Measurements from ENCODE around the gene SEMA3G.

SEMA3G gene

GRCh38 chr3:52438579-52439425 lies 6.1 kb downstream of the SEMA3G start:
- no peak for DNase-seq (ENCODE audit: low spot score)

- no peak for DNase-seq (ENCODE audit: low spot score)
Measured at GRCh38 chr3:52438104-52438376, 6.9 kb downstream of the SEMA3G start.

GRCh38 chr3:52437326-52438103 lies 7.4 kb downstream of the SEMA3G start:
- DNase-seq (ENCODE audit: low spot score): no peak

GRCh38 chr3:52436500-52437149 lies 8.3 kb downstream of the SEMA3G start:
- DNase-seq (ENCODE audit: low spot score): peak; percentile 77

- no peak for DNase-seq (ENCODE audit: low spot score)
Measured at GRCh38 chr3:52435246-52436101, 9.4 kb downstream of the SEMA3G start.

- no peak for DNase-seq (ENCODE audit: low spot score)
Measured at GRCh38 chr3:52434491-52435115, 10.3 kb downstream of the SEMA3G start.

GRCh38 chr3:52433996-52434479 lies 10.9 kb downstream of the SEMA3G start:
- no peak for DNase-seq (ENCODE audit: low spot score)

- no peak for DNase-seq (ENCODE audit: low spot score)
Measured at GRCh38 chr3:52433328-52433995, 11.4 kb downstream of the SEMA3G start.

GRCh38 chr3:52432691-52433141 lies 12.2 kb downstream of the SEMA3G start:
- DNase-seq (ENCODE audit: low spot score): no peak

GRCh38 chr3:52432225-52432624 lies 12.7 kb downstream of the SEMA3G start:
- DNase-seq (ENCODE audit: low spot score): no peak

- no peak for DNase-seq (ENCODE audit: low spot score)
Measured at GRCh38 chr3:52431459-52432223, 13.3 kb downstream of the SEMA3G start.

- DNase-seq (ENCODE audit: low spot score): no peak
Measured at GRCh38 chr3:52430416-52430810, 14.5 kb downstream of the SEMA3G start.

GRCh38 chr3:52429779-52430415 lies 15.0 kb downstream of the SEMA3G start:
- no peak for DNase-seq (ENCODE audit: low spot score)

GRCh38 chr3:52429031-52429430 lies 15.9 kb downstream of the SEMA3G start:
- DNase-seq (ENCODE audit: low spot score): no peak

- peak; percentile 79 for DNase-seq (ENCODE audit: low spot score)
Measured at GRCh38 chr3:52428151-52429005, 16.5 kb downstream of the SEMA3G start.

- no peak for DNase-seq (ENCODE audit: low spot score)
Measured at GRCh38 chr3:52423173-52423572, 21.7 kb downstream of the SEMA3G start.

- no peak for DNase-seq (ENCODE audit: low spot score)
Measured at GRCh38 chr3:52422669-52423068, 22.2 kb downstream of the SEMA3G start.

GRCh38 chr3:52420388-52420787 lies 24.5 kb downstream of the SEMA3G start:
- no peak for DNase-seq (ENCODE audit: low spot score)
